Measurements from ENCODE around the gene LANCL2. TPM values are rescaled to one million over a fixed set of nuclear protein-coding genes. Genes with fewer than 3 reads are reported as not detected.

Gene LANCL2
- total RNA-seq, 1 donor from 2014 or later = 24.1 TPM

GRCh38 chr7:55458351-55458750 lies 93.2 kb downstream of the LANCL2 start:
- no peak for TF ChIP-seq CTCF (IDR thresholded peaks at IDR 0.05; ENCODE audit: partially characterized antibody, unreplicated experiment)
- Mint-ChIP-seq H3K36me3 (ENCODE audit: unreplicated experiment) (peaks cover 10% of the 10 kb centered on the region), H3K4me1 (ENCODE audit: low read depth, unreplicated experiment) (no peaks in the 10 kb centered on the region), H3K9me3 (ENCODE audit: unreplicated experiment) (peaks cover 9% of the 10 kb centered on the region), H3K27me3 (ENCODE audit: unreplicated experiment) (peaks cover 2% of the 10 kb centered on the region), H3K27ac (ENCODE audit: unreplicated experiment) (no peak overlapping the region), H3K4me3 (ENCODE audit: unreplicated experiment) (no peak overlapping the region)
- DNase-seq = no peak

- Mint-ChIP-seq H3K27me3 (ENCODE audit: unreplicated experiment) (peaks cover 2% of the 10 kb centered on the region), H3K4me1 (ENCODE audit: low read depth, unreplicated experiment) (no peaks in the 10 kb centered on the region), H3K27ac (ENCODE audit: unreplicated experiment) (no peak overlapping the region), H3K4me3 (ENCODE audit: unreplicated experiment) (no peak overlapping the region), H3K36me3 (ENCODE audit: unreplicated experiment) (peaks cover 22% of the 10 kb centered on the region), H3K9me3 (ENCODE audit: unreplicated experiment) (peaks cover 7% of the 10 kb centered on the region)
- no peak for DNase-seq
- no peak for TF ChIP-seq CTCF (IDR thresholded peaks at IDR 0.05; ENCODE audit: partially characterized antibody, unreplicated experiment)
Measured at GRCh38 chr7:55463686-55464262, 98.6 kb downstream of the LANCL2 start.

GRCh38 chr7:55464422-55464821 lies 99.3 kb downstream of the LANCL2 start:
- Mint-ChIP-seq H3K27me3 (ENCODE audit: unreplicated experiment) (peaks cover 2% of the 10 kb centered on the region), H3K4me3 (ENCODE audit: unreplicated experiment) (no peak overlapping the region), H3K27ac (ENCODE audit: unreplicated experiment) (no peak overlapping the region), H3K36me3 (ENCODE audit: unreplicated experiment) (peaks cover 17% of the 10 kb centered on the region), H3K4me1 (ENCODE audit: low read depth, unreplicated experiment) (no peaks in the 10 kb centered on the region), H3K9me3 (ENCODE audit: unreplicated experiment) (peaks cover 7% of the 10 kb centered on the region)
- DNase-seq = no peak
- no peak for TF ChIP-seq CTCF (IDR thresholded peaks at IDR 0.05; ENCODE audit: partially characterized antibody, unreplicated experiment)

- Mint-ChIP-seq H3K27ac (ENCODE audit: unreplicated experiment) (no peak overlapping the region), H3K9me3 (ENCODE audit: unreplicated experiment) (peaks cover 7% of the 10 kb centered on the region), H3K4me1 (ENCODE audit: low read depth, unreplicated experiment) (peaks cover 5% of the 10 kb centered on the region), H3K36me3 (ENCODE audit: unreplicated experiment) (peaks cover 17% of the 10 kb centered on the region), H3K4me3 (ENCODE audit: unreplicated experiment) (no peak overlapping the region), H3K27me3 (ENCODE audit: unreplicated experiment) (peaks cover 4% of the 10 kb centered on the region)
- no peak for TF ChIP-seq CTCF (IDR thresholded peaks at IDR 0.05; ENCODE audit: partially characterized antibody, unreplicated experiment)
- DNase-seq = no peak
Measured at GRCh38 chr7:55465691-55466090, 100.6 kb downstream of the LANCL2 start.

- peaks cover 6% of the 10 kb centered on the region for H3K9me3 Mint-ChIP-seq (ENCODE audit: unreplicated experiment)
- H3K4me1 Mint-ChIP-seq (ENCODE audit: low read depth, unreplicated experiment) = peaks cover 5% of the 10 kb centered on the region
- no peak overlapping the region for H3K27ac Mint-ChIP-seq (ENCODE audit: unreplicated experiment)
- no peak for DNase-seq
- peaks cover 4% of the 10 kb centered on the region for H3K27me3 Mint-ChIP-seq (ENCODE audit: unreplicated experiment)
- peaks cover 17% of the 10 kb centered on the region for H3K36me3 Mint-ChIP-seq (ENCODE audit: unreplicated experiment)
- no peak for TF ChIP-seq CTCF (IDR thresholded peaks at IDR 0.05; ENCODE audit: partially characterized antibody, unreplicated experiment)
- H3K4me3 Mint-ChIP-seq (ENCODE audit: unreplicated experiment) = no peak overlapping the region
Measured at GRCh38 chr7:55467047-55467593, 102.0 kb downstream of the LANCL2 start.
